HG02938 (cell line): ENCODE measurements around the gene EIF4EBP2.

ENCODE experiments used
- ATAC-seq: cut with Tn5 transposase; IDR thresholded peaks from one replicate; pipeline ENCODE4 v1.9.1; 2021; ENCODE audit warnings: mild to moderate bottlenecking, moderate library complexity; ENCODE audit not compliant: unreplicated experiment

EIF4EBP2 gene

DNA sequence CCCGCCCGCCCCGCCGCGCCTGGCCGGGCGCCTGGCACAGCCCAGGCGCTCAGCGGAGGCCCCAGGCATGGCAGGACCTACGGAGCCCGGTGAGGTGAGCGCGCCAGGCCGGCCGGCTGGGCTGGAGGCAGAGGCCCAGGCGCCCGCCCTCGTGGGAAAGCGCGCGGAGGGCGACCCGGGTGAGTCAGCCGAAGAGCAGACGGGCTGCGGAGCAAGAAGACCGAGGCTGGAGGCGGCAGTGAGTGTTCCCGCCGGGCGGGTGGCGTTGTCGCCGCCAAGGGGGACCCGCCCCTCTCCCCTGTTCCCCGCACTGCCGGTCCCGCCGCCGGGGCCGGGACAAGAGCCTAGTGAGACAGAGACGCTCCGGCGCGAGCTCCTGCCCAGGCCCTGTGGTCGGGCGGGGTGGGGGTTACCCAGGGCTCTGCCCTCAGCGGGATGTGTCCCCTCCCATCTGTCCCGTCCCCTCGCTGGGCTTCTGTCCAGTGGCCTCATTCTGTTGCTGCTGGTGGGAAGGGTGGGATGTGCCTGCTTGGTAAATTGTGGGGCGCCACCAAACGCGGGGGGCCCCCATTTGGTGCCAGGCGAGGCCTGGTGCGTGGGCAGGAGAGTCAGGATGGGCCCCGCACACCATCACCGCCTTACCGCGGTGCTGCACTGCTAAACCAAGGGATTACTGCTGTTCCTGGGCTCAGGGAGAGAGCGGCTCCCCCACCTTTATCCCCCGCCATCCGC is 54.5 kb downstream of the EIF4EBP2 start:
- ATAC-seq = no peak

DNA sequence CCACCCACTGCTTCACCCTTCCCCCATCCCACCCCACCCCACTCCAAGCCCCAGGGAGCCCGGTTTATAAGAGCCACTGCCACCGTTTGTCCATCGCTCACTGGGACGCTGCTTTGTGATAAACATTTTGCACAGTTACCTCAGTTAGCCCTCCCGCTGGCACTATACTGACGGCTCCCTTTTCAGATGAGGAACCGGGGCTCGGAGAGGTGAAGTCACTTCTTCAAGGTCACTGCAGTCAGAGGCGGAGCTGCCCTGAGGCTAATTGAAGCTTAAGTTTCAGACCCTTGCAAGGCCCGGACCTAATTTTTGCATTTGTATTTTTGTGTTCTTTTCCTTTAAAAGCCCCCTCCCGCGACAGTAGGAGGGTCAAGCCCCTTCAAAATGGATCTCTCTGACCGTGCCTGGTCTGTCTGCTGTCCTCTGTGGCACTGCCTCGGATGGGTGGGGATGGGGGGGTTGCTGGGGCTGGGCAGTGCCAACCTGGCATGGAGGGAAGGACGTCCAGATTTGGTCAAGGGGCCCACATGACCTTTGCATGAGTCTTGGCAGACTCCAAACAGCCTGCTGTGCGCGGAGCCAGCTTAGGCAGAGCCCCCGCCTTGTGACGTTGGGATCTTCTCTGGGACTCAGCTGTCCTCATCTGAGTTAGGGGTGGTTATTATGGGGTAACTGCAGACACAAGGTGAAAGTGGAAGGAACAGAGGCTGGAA is 55.3 kb downstream of the EIF4EBP2 start:
- ATAC-seq = no peak

DNA sequence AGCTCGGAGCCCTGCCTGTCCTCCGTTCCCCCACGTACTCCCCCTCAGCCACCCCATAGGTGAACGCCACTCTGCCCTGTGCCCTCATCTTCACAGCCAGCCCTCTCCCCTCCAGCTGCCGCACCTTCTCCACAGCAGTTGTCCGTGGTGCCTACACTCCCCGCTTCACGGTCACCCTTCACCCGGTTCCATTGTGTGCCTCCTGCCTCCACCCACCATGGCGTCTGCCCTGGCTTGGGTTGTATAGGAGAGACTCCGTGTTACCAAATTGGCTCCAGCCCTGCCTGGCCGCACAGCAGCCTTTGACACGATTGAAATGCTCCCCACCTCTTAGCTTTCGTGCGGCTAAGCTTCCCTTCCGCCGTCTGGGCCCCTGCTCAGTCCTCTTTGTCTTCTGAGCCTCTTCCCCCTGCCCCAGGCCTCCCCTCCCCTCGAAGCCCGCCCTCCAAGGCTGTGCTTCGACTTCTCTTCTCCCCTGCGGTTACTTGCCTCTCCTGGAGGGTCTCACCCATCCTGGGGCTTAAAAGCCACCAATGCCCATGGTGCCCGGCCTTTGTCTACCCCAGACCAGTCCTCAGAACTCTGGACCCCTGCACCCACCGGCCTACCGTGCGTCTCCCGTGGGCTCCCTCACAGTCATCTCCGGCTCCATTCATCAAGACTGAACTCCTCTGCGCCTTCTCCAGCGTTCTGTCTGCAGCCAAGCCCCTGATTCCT is 56.0 kb downstream of the EIF4EBP2 start:
- ATAC-seq = no peak

DNA sequence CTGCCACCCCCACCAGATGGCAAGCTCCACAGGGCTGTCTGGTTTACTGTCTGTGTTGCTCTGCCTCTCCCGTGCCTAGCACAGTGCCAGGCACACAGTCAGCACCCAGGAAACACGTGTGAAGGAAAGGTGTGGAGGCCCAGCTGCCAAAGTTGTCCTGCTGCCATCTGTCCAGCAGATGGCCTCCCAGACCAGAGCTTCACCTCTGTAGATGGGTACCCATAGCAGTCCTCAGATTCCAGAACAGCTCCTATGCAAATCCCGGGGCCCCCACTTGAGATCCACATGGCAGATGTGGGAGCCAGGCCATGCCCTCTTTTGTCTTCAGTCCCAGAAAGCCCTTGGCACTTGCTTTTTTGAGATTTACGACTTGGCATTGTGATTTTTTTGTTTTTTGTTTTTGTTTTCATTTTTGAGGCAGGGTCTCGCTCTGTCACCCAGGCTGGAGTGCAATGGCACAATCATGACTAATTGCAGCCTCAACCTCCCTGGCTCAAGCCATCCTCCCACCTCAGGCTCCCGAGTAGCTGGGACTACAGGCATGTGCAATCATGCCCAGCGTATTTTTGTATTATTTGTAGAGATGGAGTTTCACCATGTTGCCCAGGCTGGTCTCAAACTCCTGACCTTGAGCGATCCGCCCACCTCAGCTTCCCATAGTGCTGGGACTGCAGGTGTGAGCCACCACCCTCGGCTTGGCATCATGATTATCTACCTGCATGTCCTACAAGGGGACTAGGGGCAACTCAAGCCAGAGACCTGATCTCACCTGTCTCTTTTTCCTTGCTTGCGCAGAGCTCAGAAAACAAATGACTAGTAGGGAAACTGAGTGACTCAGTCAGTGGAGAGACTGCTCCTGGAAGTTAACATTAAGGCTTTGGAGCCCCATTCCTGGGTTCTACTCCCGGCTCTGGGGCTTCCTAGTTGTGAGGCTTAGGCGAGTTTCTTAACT is 57.7 kb downstream of the EIF4EBP2 start:
- ATAC-seq = no peak

DNA sequence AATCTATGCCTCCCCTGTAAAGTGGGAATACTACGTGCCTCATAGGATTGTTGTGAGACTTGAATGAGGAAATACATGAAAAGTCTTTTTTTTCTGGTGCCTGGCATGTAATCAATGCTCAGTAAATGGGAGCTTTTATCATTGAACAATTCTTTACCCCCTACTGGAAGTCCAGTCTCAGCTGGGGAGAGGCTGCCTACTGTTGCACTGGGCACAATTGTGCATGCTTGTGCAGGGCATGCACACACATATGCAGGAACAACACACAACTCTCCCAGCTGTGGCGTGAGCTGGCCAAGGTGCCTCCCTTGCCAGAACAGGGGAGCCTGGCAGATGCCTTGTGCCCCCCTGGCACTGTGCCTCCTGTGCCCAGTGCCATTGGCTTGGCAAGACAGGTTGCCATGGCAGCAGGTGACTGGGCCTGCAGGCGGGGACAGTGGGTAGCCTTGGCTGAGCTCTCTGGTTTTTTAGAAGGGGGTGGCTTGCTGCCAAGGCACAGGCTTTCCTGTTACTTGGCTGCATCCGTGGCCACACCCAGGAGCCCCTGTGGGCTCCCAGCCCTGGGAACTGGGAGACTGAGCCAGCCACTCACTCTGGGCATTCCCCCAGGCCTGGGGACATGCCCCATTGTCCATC is 58.5 kb downstream of the EIF4EBP2 start:
- no peak for ATAC-seq

DNA sequence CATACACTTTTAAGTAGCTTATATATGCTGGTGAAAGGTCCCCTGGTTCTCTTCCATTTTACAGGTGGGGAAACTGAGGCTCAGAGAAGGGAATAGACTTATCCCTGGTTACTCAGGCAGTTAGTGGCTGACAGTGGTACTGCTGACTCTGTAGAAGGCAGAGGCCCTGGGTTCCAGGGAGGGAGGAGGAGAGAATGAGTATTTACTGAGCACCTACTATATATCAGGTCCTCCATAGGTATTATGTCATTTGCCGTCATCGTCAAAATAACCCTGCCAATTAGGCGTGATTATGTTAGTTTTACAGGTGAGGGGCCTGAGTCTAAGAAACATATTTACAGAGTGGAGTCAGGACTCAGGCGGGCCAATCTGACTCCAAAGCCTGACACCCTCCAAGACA is 61.3 kb downstream of the EIF4EBP2 start:
- ATAC-seq = no peak

DNA sequence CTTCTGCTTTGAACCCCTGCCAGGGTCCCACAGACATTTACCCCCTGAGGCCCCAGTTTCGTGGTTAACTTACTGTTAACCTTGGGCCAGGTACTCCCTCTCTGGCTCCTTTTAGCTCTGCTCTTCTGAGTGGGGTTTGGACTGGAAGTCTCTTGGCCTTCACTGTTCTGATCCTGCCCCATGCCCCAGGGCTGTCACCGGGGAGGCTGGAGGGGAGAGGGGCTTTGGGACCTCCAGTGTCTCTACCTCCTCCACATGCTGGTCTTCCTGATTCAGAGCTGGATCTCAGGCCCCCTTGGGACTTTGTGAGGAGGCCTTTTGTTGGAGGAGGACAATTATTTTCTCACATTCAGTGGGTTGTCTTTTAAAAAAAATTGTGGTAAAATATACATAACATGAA is 61.9 kb downstream of the EIF4EBP2 start:
- no peak for ATAC-seq

DNA sequence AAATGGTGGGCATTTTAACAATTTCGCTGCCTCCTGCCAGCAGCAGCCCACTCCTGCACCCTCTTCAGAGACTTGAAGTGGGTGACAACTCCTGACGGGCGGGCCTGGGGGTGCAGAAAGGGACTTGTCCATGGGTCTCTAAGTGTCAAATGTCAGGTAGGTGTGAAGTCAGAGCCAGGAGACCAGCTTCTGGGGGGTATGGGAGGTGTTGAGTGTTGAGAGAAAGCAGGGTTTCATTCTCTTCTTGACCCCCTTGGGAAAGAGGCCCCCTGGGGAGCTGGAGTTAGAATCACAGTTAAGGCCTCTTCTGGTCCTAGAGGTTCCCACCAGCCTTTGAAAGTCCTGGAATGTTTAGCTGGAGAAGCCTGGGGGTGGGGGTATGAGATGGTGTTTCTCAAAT is 63.0 kb downstream of the EIF4EBP2 start:
- no peak for ATAC-seq

DNA sequence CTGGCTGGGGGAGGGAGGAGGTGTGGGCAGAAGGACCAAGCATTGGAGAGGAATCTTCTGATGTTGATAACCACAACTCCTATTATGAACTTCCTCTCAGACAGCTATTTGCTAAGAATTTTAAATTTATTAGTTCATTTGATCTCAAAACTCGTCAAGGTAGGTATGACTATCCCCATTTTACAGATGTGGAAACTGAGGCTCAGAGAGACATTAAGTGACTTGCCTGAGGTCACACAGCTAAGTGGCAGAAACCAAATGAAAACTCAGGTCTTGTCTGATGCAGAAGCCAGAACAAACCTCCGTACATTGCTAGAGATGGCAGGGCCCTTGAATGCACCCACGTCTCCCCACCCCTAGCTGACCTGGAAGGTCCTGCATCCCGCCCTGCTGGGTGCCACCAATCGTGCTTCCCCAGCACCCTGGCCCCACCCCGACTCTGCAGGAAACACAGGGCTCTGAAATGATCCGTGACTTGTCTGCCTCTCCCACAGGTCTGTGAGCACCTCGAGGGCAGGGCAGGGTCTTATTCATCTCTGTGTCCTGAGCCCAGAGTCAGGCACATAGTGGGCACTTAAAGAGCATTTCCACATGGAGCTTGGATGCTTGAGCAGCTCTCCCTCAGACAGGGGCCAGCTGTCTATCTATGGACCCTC is 69.0 kb downstream of the EIF4EBP2 start:
- ATAC-seq = no peak

DNA sequence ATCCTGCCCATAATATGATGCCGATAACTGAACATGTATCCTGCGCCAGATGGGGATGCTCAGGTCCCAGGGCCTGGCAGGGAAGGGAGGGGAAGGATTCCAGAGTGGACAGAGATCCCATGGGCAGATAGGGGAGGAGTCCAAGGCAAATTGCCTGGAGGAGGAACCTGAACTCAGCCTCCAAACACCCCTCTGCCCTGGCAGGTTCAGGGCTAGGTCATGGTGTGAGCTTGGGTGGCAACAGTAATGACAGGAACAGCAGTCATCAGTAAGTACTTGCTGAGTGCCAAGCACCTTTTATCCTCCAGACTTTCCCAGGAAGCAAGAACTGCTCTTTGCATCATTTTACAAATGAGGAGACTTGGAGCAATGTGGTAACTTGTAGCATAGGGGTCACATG is 70.8 kb downstream of the EIF4EBP2 start:
- no peak for ATAC-seq

DNA sequence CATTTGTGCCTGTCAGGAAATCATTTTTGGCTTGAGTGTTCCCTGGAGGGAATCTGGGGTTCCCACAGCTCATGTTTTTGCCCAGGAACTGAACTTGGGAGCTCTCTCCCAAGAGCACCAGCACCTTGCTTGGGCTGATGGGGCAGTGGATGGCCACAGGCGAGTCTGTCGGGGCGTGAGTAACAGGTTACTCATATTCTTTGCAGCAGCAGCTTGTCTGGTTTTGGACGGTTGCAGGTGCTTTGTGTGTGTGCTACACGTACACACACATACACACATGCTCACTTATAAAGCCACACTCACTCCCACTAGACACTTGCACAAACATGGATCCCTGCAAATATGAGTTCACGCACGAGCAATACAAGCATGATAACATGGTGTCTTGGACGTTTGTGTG is 71.7 kb downstream of the EIF4EBP2 start:
- ATAC-seq = no peak

DNA sequence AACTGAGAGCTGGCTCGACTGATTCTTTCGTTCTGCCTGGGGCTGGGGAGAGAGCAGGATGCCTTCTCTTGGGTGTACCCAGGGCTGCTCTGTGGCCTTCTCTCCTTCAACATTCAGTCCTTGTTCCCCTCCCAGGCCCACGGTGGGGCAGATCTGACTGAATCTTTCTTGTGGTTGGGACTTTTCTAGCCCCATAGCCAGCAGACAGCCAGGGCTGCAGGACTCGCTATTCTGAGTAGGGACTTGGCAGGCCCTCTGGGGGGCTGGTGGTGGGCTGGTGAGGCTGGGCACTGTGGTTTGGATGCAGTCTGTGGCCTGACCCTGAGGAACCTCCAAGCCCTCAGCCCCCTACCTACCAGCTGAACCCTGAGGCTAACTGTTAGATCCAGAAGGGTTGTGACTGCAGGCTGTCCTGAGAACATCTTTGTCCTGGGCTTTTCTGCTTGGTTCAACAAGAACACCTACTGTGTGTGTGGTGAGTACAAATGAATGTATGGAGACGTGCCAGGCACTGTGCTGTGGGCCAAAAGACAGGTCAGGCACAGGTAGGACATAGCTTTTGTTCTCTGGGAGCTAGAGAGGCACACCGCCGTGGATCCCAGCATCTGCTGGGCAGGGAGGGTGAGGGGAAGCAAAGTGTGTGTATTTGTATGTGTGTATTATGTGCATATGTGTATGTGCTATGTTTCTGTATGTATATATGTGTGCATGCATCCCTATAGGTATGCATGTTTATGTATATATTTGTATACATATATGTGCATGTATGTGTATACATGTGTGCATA is 72.5 kb downstream of the EIF4EBP2 start:
- ATAC-seq = no peak

DNA sequence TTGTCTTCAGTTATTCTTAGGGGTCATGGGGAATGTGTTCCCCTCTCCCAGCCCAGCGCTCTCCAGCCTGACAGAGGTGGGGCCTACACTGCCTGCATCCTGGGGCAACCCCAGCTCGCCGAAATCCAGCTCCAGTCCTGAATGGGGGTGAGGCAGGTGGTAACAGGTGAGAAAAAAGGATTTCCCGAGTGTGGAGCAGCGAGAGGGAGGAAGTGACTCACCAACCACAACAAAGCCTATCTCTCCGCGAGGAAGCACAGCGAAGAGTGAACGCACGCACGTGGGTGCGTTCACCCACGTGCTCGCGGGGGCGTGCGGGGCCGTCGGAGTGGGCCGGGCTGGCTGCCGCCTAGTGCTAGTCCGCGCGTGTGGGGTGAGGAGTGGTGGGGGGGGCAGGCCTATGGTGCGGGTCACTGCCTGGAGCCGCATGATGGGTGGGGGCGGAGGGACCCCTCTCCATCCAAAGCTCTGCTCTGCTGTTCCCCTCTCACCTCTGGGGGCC is 73.8 kb downstream of the EIF4EBP2 start:
- no peak for ATAC-seq
